Neural crest cell (in vitro differentiated cells): ENCODE data around the gene DLGAP4. TPM values are rescaled to one million over a fixed set of nuclear protein-coding genes. Genes with fewer than 3 reads are reported as not detected.

Experiments used
- DNase-seq: peaks from one replicate; pipeline ENCODE4 v3.0.0; 2021; ENCODE audit warnings: low read depth, mixed read lengths, low spot score
- H3K27ac Mint-ChIP-seq: one replicate; pipeline ENCODE4 v1.8.0; 2021; ENCODE audit warnings: mild to moderate bottlenecking, mixed read lengths; ENCODE audit not compliant: unreplicated experiment
- H3K27me3 Mint-ChIP-seq: 2 replicates; pipeline ENCODE4 v1.8.0; 2021; ENCODE audit warnings: low read depth, mild to moderate bottlenecking, mixed read lengths
- H3K36me3 Mint-ChIP-seq: 2 replicates; pipeline ENCODE4 v1.8.0; 2021; ENCODE audit warnings: low read depth, mild to moderate bottlenecking, mixed read lengths
- H3K4me1 Mint-ChIP-seq: 2 replicates; pipeline ENCODE4 v1.8.0; 2021; ENCODE audit warnings: mixed read lengths
- H3K4me3 Mint-ChIP-seq: one replicate; pipeline ENCODE4 v1.8.0; 2021; ENCODE audit warnings: mild to moderate bottlenecking, mixed read lengths
- H3K9me3 Mint-ChIP-seq: 2 replicates; pipeline ENCODE4 v1.8.0; 2021; ENCODE audit warnings: mixed read lengths
- CTCF ChIP-seq: fragments of 200-600 bp; sonication (generic); conservative IDR thresholded peaks from 2 replicates; pipeline ENCODE4 v1.5.0; 2021; ENCODE audit warnings: antibody characterized with exemption, mild to moderate bottlenecking
- total RNA-seq: library from RNA; stranded (reverse); gene quantifications from 2 replicates; pipeline ENCODE4 v1.2.1, GENCODE V29; 2021

The DLGAP4 gene
- total RNA-seq, 1 donor from 2014 or later, result 95.6 TPM

GRCh38 chr20:36340593-36340990, 34.5 kb downstream of the DLGAP4 start:
- no peak for DNase-seq
- Mint-ChIP-seq H3K4me3 (no peak overlapping the region), H3K4me1 (peaks cover 5% of the 10 kb centered on the region), H3K27me3 (no peaks in the 10 kb centered on the region), H3K9me3 (no peaks in the 10 kb centered on the region), H3K27ac (no peak overlapping the region), H3K36me3 (no peaks in the 10 kb centered on the region)
- no peak for TF ChIP-seq CTCF

- DNase-seq, result no peak
- Mint-ChIP-seq H3K36me3 (no peaks in the 10 kb centered on the region), H3K9me3 (no peaks in the 10 kb centered on the region), H3K4me3 (no peak overlapping the region), H3K4me1 (peaks cover under 1% of the 10 kb centered on the region), H3K27ac (peak overlapping the region; percentile 12), H3K27me3 (no peaks in the 10 kb centered on the region)
- no peak for TF ChIP-seq CTCF
These were observed 35.3 kb downstream of the DLGAP4 start for GRCh38 chr20:36341331-36342020.

- no peak overlapping the region for H3K27ac Mint-ChIP-seq
- H3K4me1 Mint-ChIP-seq, result no peaks in the 10 kb centered on the region
- no peaks in the 10 kb centered on the region for H3K27me3 Mint-ChIP-seq
- no peak for TF ChIP-seq CTCF
- no peaks in the 10 kb centered on the region for H3K9me3 Mint-ChIP-seq
- no peak overlapping the region for H3K4me3 Mint-ChIP-seq
- DNase-seq, result no peak
- H3K36me3 Mint-ChIP-seq, result no peaks in the 10 kb centered on the region
These were observed 36.4 kb downstream of the DLGAP4 start for GRCh38 chr20:36342331-36343120.

- no peak for DNase-seq
- TF ChIP-seq CTCF, result no peak
- Mint-ChIP-seq H3K4me3 (no peak overlapping the region), H3K9me3 (no peaks in the 10 kb centered on the region), H3K4me1 (no peaks in the 10 kb centered on the region), H3K36me3 (no peaks in the 10 kb centered on the region), H3K27ac (no peak overlapping the region), H3K27me3 (no peaks in the 10 kb centered on the region)
These were observed 37.5 kb downstream of the DLGAP4 start for GRCh38 chr20:36343641-36344040.

GRCh38 chr20:36344517-36345132, 38.5 kb downstream of the DLGAP4 start:
- no peaks in the 10 kb centered on the region for H3K9me3 Mint-ChIP-seq
- H3K36me3 Mint-ChIP-seq, result no peaks in the 10 kb centered on the region
- peak; percentile 62 for DNase-seq
- no peak overlapping the region for H3K4me3 Mint-ChIP-seq
- no peaks in the 10 kb centered on the region for H3K27me3 Mint-ChIP-seq
- no peak for TF ChIP-seq CTCF
- no peak overlapping the region for H3K27ac Mint-ChIP-seq
- H3K4me1 Mint-ChIP-seq, result no peaks in the 10 kb centered on the region
